GM21423 (cell line): Measurements from ENCODE around the gene SHE.
"Not testable (repeated sequence)": the region's sequence is repeated elsewhere in the genome, so short reads cannot be mapped to it uniquely, and the experiment has no call there.

ENCODE experiments used
- ATAC-seq: cut with Tn5 transposase; IDR thresholded peaks from one replicate; pipeline ENCODE4 v1.9.1; 2021; ENCODE audit warnings: mild to moderate bottlenecking, moderate library complexity; ENCODE audit not compliant: unreplicated experiment

Gene SHE

GRCh38 chr1:154517661-154518060 lies 15.4 kb upstream of the SHE start:
- no peak for ATAC-seq

- no peak for ATAC-seq
Measured at GRCh38 chr1:154514066-154514553, 11.9 kb upstream of the SHE start.

GRCh38 chr1:154512760-154513159 lies 10.5 kb upstream of the SHE start:
- ATAC-seq: no peak

- ATAC-seq: no peak
Measured at GRCh38 chr1:154503898-154504297, 1.7 kb upstream of the SHE start.

GRCh38 chr1:154502744-154503115 lies 518 bp upstream of the SHE start:
- no peak for ATAC-seq

- no peak for ATAC-seq
Measured at GRCh38 chr1:154501423-154502065, 668 bp downstream of the SHE start.

GRCh38 chr1:154500533-154500932 lies 1.7 kb downstream of the SHE start:
- no peak for ATAC-seq

- no peak for ATAC-seq
Measured at GRCh38 chr1:154499446-154499845, 2.8 kb downstream of the SHE start.

GRCh38 chr1:154497026-154497806 lies 5.0 kb downstream of the SHE start:
- ATAC-seq: no peak

GRCh38 chr1:154496383-154496782 lies 5.8 kb downstream of the SHE start:
- ATAC-seq: no peak

GRCh38 chr1:154495496-154496273 lies 6.5 kb downstream of the SHE start:
- no peak for ATAC-seq

- ATAC-seq: no peak
Measured at GRCh38 chr1:154493276-154493675, 8.9 kb downstream of the SHE start.

GRCh38 chr1:154492115-154492514 lies 10.1 kb downstream of the SHE start:
- no peak for ATAC-seq

- ATAC-seq: no peak
Measured at GRCh38 chr1:154490317-154490716, 11.9 kb downstream of the SHE start.

GRCh38 chr1:154489695-154490274 lies 12.4 kb downstream of the SHE start:
- ATAC-seq: no peak

- no peak for ATAC-seq
Measured at GRCh38 chr1:154488922-154489321, 13.3 kb downstream of the SHE start.

- ATAC-seq: not testable (repeated sequence)
Measured at GRCh38 chr1:154486756-154487155, 15.5 kb downstream of the SHE start.

- no peak for ATAC-seq
Measured at GRCh38 chr1:154485910-154486496, 16.2 kb downstream of the SHE start.

GRCh38 chr1:154485106-154485505 lies 17.1 kb downstream of the SHE start:
- no peak for ATAC-seq

- ATAC-seq: no peak
Measured at GRCh38 chr1:154483941-154484803, 18.0 kb downstream of the SHE start.
